ENCODE results near the gene SLC45A2.
"Not testable (repeated sequence)": the region's sequence is repeated elsewhere in the genome, so short reads cannot be mapped to it uniquely, and the experiment has no call there.

Gene SLC45A2, protein sequence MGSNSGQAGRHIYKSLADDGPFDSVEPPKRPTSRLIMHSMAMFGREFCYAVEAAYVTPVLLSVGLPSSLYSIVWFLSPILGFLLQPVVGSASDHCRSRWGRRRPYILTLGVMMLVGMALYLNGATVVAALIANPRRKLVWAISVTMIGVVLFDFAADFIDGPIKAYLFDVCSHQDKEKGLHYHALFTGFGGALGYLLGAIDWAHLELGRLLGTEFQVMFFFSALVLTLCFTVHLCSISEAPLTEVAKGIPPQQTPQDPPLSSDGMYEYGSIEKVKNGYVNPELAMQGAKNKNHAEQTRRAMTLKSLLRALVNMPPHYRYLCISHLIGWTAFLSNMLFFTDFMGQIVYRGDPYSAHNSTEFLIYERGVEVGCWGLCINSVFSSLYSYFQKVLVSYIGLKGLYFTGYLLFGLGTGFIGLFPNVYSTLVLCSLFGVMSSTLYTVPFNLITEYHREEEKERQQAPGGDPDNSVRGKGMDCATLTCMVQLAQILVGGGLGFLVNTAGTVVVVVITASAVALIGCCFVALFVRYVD

DNA sequence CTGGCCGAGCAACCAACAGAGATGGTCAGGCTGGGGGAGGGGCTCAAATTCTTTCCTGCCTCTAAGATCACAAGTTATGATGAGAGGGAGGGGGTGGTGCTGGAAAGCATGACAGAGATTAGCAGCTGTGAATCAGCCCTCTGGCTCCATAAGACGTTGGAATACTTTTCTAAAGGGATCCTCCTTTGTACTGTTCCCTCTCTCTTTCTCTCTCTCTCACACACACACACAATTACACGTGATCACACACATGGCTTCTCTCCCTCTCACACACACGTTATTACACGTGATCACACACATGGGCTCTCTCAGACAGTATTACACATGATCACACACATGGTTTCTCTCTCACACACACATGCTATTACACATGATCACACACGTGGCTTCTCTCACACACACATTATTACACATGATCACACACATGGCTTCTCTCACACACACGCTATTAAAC lies at the start of gene SLC45A2:
SLC45A2 (minus strand) TSS at position 23 of the 454 bp plus-strand sequence. CDS start 110 bp downstream, outside the sequence.
- Histone ChIP-seq H3K4me1 (ENCODE audit: control insufficient read depth, low read depth, low read length) (no peaks in the 10 kb centered on the region), H3K27me3 (ENCODE audit: control insufficient read depth, insufficient read depth, low read length) (no peaks in the 10 kb centered on the region), H3K9ac (ENCODE audit: low read length) (no peak within 1 kb of the TSS), H3K36me3 (ENCODE audit: control insufficient read depth, low read depth, low read length) (peaks cover 10% of the 10 kb centered on the region), H3K9me3 (ENCODE audit: control insufficient read depth, low read depth, low read length) (no peaks in the 10 kb centered on the region), H3K27ac (ENCODE audit: low read length) (no peak within 1 kb of the TSS), H3K4me3 (ENCODE audit: low read length) (no peak within 1 kb of the TSS)

DNA sequence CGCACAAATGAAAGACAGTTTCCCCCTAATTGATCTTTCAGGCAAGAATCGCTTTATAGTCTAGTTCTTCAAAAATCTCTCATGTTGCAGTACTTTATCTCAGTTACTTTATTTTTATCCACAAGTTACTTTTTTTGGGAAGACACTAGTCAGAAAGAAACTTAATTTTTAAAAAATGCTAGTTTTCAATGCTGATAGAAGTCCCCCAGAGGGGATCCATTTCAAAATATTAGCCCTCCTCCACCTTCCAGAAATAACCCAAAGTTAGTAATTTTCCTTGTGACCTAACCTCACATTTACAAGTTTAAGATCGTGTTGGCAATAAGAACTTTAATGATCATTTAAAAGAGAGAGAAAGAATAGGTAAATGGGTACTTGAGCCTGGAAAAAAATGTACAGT lies 47.5 kb upstream of the SLC45A2 start:
- Histone ChIP-seq H3K9me3 (ENCODE audit: control insufficient read depth, low read depth, low read length) (no peaks in the 10 kb centered on the region), H3K4me3 (ENCODE audit: low read length) (no peak overlapping the region), H3K27me3 (ENCODE audit: control insufficient read depth, insufficient read depth, low read length) (no peaks in the 10 kb centered on the region), H3K36me3 (ENCODE audit: control insufficient read depth, low read depth, low read length) (no peaks in the 10 kb centered on the region), H3K27ac (ENCODE audit: low read length) (no peak overlapping the region), H3K9ac (ENCODE audit: low read length) (no peak overlapping the region), H3K4me1 (ENCODE audit: control insufficient read depth, low read depth, low read length) (no peaks in the 10 kb centered on the region)

- no peak overlapping the region for H3K9ac ChIP-seq (ENCODE audit: low read length)
- no peaks in the 10 kb centered on the region for H3K27me3 ChIP-seq (ENCODE audit: control insufficient read depth, insufficient read depth, low read length)
- no peak overlapping the region for H3K27ac ChIP-seq (ENCODE audit: low read length)
- H3K9me3 ChIP-seq (ENCODE audit: control insufficient read depth, low read depth, low read length), result no peaks in the 10 kb centered on the region
- no peaks in the 10 kb centered on the region for H3K36me3 ChIP-seq (ENCODE audit: control insufficient read depth, low read depth, low read length)
- no peaks in the 10 kb centered on the region for H3K4me1 ChIP-seq (ENCODE audit: control insufficient read depth, low read depth, low read length)
- H3K4me3 ChIP-seq (ENCODE audit: low read length), result no peak overlapping the region
Observed at GRCh38 chr5:34031117-34031516, 46.6 kb upstream of the SLC45A2 start.

DNA sequence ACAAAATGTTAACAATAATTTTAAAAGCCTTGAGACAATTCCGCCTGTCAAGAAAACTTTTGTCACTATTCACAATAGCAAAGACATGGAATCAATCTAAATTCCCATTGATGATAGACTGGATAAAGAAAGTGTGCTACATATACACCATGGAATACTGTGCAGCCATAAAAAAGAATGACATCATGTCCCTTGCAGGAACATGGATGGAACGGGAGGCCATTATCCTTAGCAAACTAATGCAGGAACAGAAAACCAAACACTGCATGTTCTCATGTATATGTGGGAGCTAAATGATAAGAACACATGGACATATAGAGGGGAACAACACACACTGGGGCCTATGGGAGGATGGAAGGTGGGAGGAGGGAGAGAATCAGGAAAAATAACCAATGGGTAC lies 46.1 kb upstream of the SLC45A2 start:
- H3K36me3 ChIP-seq (ENCODE audit: control insufficient read depth, low read depth, low read length); H3K9me3 ChIP-seq (ENCODE audit: control insufficient read depth, low read depth, low read length); H3K4me1 ChIP-seq (ENCODE audit: control insufficient read depth, low read depth, low read length); H3K9ac ChIP-seq (ENCODE audit: low read length); H3K27me3 ChIP-seq (ENCODE audit: control insufficient read depth, insufficient read depth, low read length); H3K27ac ChIP-seq (ENCODE audit: low read length); H3K4me3 ChIP-seq (ENCODE audit: low read length): not testable (repeated sequence)

- Histone ChIP-seq H3K4me3 (ENCODE audit: low read length) (no peak overlapping the region), H3K9me3 (ENCODE audit: control insufficient read depth, low read depth, low read length) (no peaks in the 10 kb centered on the region), H3K4me1 (ENCODE audit: control insufficient read depth, low read depth, low read length) (no peaks in the 10 kb centered on the region), H3K36me3 (ENCODE audit: control insufficient read depth, low read depth, low read length) (no peaks in the 10 kb centered on the region), H3K9ac (ENCODE audit: low read length) (no peak overlapping the region), H3K27ac (ENCODE audit: low read length) (no peak overlapping the region), H3K27me3 (ENCODE audit: control insufficient read depth, insufficient read depth, low read length) (no peaks in the 10 kb centered on the region)
Observed at GRCh38 chr5:34030048-34030447, 45.6 kb upstream of the SLC45A2 start.

- Histone ChIP-seq H3K9me3 (ENCODE audit: control insufficient read depth, low read depth, low read length) (no peaks in the 10 kb centered on the region), H3K27me3 (ENCODE audit: control insufficient read depth, insufficient read depth, low read length) (no peaks in the 10 kb centered on the region), H3K27ac (ENCODE audit: low read length) (no peak overlapping the region), H3K4me3 (ENCODE audit: low read length) (no peak overlapping the region), H3K4me1 (ENCODE audit: control insufficient read depth, low read depth, low read length) (no peaks in the 10 kb centered on the region), H3K9ac (ENCODE audit: low read length) (no peak overlapping the region), H3K36me3 (ENCODE audit: control insufficient read depth, low read depth, low read length) (no peaks in the 10 kb centered on the region)
Observed at GRCh38 chr5:34028349-34028748, 43.9 kb upstream of the SLC45A2 start.

DNA sequence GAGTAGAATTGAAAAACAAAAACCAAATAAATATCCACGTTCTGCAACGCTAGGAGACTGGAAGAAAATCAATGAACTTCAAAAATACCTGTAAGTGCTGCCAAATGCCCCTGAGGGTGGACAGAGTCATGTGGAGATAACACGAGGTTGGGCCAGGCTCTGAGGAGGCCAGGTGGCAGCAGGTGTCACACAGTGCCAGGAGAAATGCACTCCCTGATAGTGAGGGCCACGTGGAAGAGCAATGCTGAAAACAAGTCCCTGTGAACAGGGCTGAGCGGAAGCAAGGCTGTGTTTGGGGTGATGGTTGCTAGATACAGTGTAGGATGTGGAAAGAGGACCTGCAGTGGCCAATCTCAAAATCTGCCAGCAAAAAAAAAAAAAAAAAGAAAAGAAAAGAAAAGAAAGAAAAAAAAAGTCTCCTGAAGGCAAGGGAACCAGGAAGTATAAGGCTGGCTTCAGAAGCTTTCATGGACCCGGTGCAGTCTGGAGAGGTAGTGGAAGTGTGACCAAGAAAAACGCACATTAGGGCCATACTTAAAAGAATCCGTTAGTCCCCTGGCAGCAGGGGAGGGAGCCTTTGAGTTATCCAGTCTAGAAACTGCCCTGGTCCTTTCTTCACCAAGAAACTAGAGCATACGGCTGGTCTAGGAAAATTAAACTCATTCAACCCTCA lies 41.7 kb upstream of the SLC45A2 start:
- no peaks in the 10 kb centered on the region for H3K9me3 ChIP-seq (ENCODE audit: control insufficient read depth, low read depth, low read length)
- no peak overlapping the region for H3K9ac ChIP-seq (ENCODE audit: low read length)
- no peak overlapping the region for H3K27ac ChIP-seq (ENCODE audit: low read length)
- no peaks in the 10 kb centered on the region for H3K36me3 ChIP-seq (ENCODE audit: control insufficient read depth, low read depth, low read length)
- no peak overlapping the region for H3K4me3 ChIP-seq (ENCODE audit: low read length)
- no peaks in the 10 kb centered on the region for H3K4me1 ChIP-seq (ENCODE audit: control insufficient read depth, low read depth, low read length)
- no peaks in the 10 kb centered on the region for H3K27me3 ChIP-seq (ENCODE audit: control insufficient read depth, insufficient read depth, low read length)

DNA sequence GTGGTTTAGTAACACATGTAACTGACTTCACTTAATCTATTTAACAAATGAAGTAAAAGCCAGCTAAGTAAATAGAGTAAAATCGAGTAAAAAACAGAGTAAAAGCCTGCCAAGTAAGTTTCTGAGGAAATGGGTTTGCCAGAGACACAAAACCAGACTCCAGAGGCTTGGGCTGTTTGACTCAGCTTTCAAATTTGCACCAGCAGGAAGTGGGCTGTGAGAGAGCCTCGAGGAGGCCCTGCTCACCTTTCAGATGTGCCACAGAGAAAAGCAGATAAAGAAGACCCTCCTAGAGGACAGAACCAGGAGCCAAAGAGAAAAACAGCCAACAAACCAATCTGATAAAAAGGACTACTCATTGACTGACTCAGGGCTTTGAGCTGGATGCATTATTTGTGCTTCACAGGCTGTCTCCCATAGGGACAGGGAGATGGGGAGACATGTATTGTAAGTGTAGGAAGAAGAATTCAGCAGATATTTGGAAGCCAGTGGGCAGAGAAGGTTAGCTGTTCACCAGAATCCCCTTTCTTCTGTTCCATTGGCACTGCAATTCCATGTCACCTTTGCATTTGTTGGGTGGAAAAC lies 37.7 kb upstream of the SLC45A2 start:
- H3K4me1 ChIP-seq (ENCODE audit: control insufficient read depth, low read depth, low read length), result no peaks in the 10 kb centered on the region
- no peaks in the 10 kb centered on the region for H3K27me3 ChIP-seq (ENCODE audit: control insufficient read depth, insufficient read depth, low read length)
- no peaks in the 10 kb centered on the region for H3K9me3 ChIP-seq (ENCODE audit: control insufficient read depth, low read depth, low read length)
- H3K36me3 ChIP-seq (ENCODE audit: control insufficient read depth, low read depth, low read length), result no peaks in the 10 kb centered on the region
- no peak overlapping the region for H3K9ac ChIP-seq (ENCODE audit: low read length)
- no peak overlapping the region for H3K27ac ChIP-seq (ENCODE audit: low read length)
- no peak overlapping the region for H3K4me3 ChIP-seq (ENCODE audit: low read length)

DNA sequence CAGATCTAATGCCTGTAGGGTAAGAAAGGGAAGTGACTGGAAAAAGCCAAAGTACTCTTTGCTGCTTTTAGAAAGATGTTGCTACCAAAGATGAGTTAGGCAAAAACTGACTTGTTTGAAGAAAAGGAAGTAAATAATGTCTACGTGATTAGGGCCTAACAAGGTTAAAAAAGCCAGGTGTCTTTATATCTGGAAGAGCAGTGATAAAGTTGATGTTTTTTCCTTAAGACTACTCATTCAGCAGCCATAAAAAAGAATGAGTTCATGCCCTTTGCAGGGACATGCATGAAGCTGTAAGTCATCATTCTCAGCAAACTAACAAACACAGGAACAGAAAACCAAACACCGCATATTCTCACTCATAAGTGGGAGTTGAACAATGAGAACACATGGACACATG lies 36.8 kb upstream of the SLC45A2 start:
- Histone ChIP-seq H3K27me3 (ENCODE audit: control insufficient read depth, insufficient read depth, low read length) (no peaks in the 10 kb centered on the region), H3K9ac (ENCODE audit: low read length) (no peak overlapping the region), H3K4me3 (ENCODE audit: low read length) (no peak overlapping the region), H3K9me3 (ENCODE audit: control insufficient read depth, low read depth, low read length) (no peaks in the 10 kb centered on the region), H3K36me3 (ENCODE audit: control insufficient read depth, low read depth, low read length) (no peaks in the 10 kb centered on the region), H3K27ac (ENCODE audit: low read length) (no peak overlapping the region), H3K4me1 (ENCODE audit: control insufficient read depth, low read depth, low read length) (no peaks in the 10 kb centered on the region)

DNA sequence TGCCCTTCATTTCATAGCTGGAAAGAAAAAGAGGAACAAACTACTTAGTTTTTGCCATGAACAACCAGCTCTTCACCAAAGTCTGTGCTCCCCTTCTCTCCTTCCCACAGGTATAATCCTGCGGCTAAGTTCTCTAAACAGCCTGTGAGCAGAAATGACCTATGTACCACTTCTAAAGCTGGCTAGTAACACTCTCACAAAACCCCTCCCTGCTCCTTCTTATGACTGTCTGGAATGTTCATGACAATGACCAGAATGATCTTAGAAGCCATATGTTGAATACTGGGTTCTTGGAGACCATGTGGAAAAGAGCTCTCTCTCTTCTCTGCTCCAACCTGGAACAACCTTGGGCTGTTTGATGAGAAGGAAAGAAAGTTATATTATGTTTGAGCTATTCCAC lies 36.2 kb upstream of the SLC45A2 start:
- Histone ChIP-seq H3K9me3 (ENCODE audit: control insufficient read depth, low read depth, low read length) (no peaks in the 10 kb centered on the region), H3K9ac (ENCODE audit: low read length) (no peak overlapping the region), H3K27ac (ENCODE audit: low read length) (no peak overlapping the region), H3K4me1 (ENCODE audit: control insufficient read depth, low read depth, low read length) (no peaks in the 10 kb centered on the region), H3K36me3 (ENCODE audit: control insufficient read depth, low read depth, low read length) (no peaks in the 10 kb centered on the region), H3K4me3 (ENCODE audit: low read length) (no peak overlapping the region), H3K27me3 (ENCODE audit: control insufficient read depth, insufficient read depth, low read length) (no peaks in the 10 kb centered on the region)

DNA sequence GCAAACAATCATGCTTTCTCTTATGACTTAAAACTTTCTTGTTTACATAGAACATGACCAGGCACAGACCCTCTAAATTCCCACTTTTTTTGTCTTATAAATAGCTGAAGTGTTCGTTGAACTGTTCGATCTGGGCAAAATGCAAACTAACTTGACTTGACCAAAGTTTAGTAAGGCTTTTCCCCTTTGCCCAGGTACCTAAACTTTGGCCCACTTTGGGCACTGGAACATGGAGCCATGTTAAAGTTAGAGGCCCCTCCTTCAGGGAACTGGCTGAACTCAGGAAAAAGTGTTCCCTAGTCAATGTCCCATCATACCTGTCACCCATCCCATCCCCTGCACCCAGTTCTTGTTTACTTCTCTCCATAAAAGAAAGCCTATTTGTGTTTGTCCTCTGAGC lies 32.8 kb upstream of the SLC45A2 start:
- H3K4me3 ChIP-seq (ENCODE audit: low read length), result no peak overlapping the region
- no peaks in the 10 kb centered on the region for H3K27me3 ChIP-seq (ENCODE audit: control insufficient read depth, insufficient read depth, low read length)
- no peak overlapping the region for H3K27ac ChIP-seq (ENCODE audit: low read length)
- H3K36me3 ChIP-seq (ENCODE audit: control insufficient read depth, low read depth, low read length), result no peaks in the 10 kb centered on the region
- no peaks in the 10 kb centered on the region for H3K4me1 ChIP-seq (ENCODE audit: control insufficient read depth, low read depth, low read length)
- H3K9me3 ChIP-seq (ENCODE audit: control insufficient read depth, low read depth, low read length), result no peaks in the 10 kb centered on the region
- H3K9ac ChIP-seq (ENCODE audit: low read length), result no peak overlapping the region

All from iPS-18a (cell line).